Spinal cord (tissue), 10 donors: ENCODE data around the gene ANKRD53. TPM values are rescaled to one million over a fixed set of nuclear protein-coding genes. Genes with fewer than 3 reads are reported as not detected.

Source experiments
- DNase-seq, 6 donors: peaks; one replicate each; pipeline versions ENCODE4 v3.0.0 to v3.0.0-alpha.2; 2013 to 2015; ENCODE audit warnings: low spot score in 6 of 6, low read depth in 4 of 6
- H3K27ac ChIP-seq: one replicate; pipeline ENCODE4 v1.5.1; 2013; ENCODE audit warnings: low read depth, low read length, control low read depth
- H3K27me3 ChIP-seq: one replicate; pipeline ENCODE4 v1.6.1; 2013; ENCODE audit warnings: low read length; ENCODE audit not compliant: control insufficient read depth, insufficient read depth
- H3K36me3 ChIP-seq: one replicate; pipeline ENCODE4 v1.6.1; 2013; ENCODE audit warnings: low read length; ENCODE audit not compliant: control insufficient read depth, insufficient read depth
- H3K4me1 ChIP-seq: one replicate; pipeline ENCODE4 v1.6.1; 2013; ENCODE audit warnings: low read length; ENCODE audit not compliant: control insufficient read depth, insufficient read depth
- H3K4me3 ChIP-seq: one replicate; pipeline ENCODE4 v1.5.1; 2013; ENCODE audit warnings: low read depth, low read length, control low read depth
- H3K9me3 ChIP-seq: one replicate; pipeline ENCODE4 v1.6.1; 2013; ENCODE audit warnings: low read length; ENCODE audit not compliant: control insufficient read depth, insufficient read depth
- WGBS: methylation state at CpG from one replicate; pipeline ENCODE4 v1.1.5; 2013; ENCODE audit warnings: missing lambda C conversion rate; ENCODE audit not compliant: insufficient coverage; 5-methylcytosine and 5-hydroxymethylcytosine counted together
- polyA plus RNA-seq, 2 donors: library from polyadenylated mRNA; unstranded; fragments of 120-200 nt; gene quantifications; one replicate each; pipeline ENCODE4 v1.2.1, GENCODE V29; 2013; ENCODE audit not compliant: insufficient read length in 2 of 2
- total RNA-seq, 2 donors: library from RNA; depleted of rRNA in 1 of 2; stranded (reverse); fragments of 120-200 nt in 1 of 2; fragments of >200 nt in 1 of 2; gene quantifications; one replicate each; pipeline versions ENCODE4 v1.2.3 to v1.2.4, GENCODE V29; 2013 to 2014
- donor health status: healthy.

Gene ANKRD53
- total and polyA plus RNA-seq, 4 donors: 0.69 to 6.8 (median 3.7) TPM

DNA sequence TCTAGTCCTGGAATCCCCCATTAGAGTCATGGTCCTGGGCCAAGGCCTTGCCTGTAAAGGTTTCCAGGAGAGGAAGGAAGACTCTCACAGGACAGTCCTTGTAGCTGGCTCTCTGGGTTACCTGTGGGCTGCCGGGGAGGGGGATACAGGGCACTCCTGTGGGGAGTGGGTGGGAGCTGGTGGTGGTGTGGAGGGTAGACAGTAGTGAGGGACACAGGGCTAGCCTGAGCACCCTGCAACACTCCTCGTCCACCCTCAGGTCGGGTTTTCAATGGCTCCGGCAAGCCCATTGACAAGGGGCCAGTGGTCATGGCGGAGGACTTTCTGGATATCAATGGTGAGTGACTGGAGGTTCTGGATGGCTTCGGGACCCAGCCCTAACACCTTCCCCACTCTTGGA lies 19.7 kb upstream of the ANKRD53 start:
- DNase-seq: no peak
- no peaks in the 10 kb centered on the region for H3K9me3 ChIP-seq
- no peaks in the 10 kb centered on the region for H3K4me1 ChIP-seq
- H3K27me3 ChIP-seq: peaks cover 19% of the 10 kb centered on the region
- H3K36me3 ChIP-seq: no peaks in the 10 kb centered on the region
- H3K27ac ChIP-seq: no peak overlapping the region
- 94% methylated on average over 3 of the region's 6 CpGs for WGBS
- H3K4me3 ChIP-seq: no peak overlapping the region

DNA sequence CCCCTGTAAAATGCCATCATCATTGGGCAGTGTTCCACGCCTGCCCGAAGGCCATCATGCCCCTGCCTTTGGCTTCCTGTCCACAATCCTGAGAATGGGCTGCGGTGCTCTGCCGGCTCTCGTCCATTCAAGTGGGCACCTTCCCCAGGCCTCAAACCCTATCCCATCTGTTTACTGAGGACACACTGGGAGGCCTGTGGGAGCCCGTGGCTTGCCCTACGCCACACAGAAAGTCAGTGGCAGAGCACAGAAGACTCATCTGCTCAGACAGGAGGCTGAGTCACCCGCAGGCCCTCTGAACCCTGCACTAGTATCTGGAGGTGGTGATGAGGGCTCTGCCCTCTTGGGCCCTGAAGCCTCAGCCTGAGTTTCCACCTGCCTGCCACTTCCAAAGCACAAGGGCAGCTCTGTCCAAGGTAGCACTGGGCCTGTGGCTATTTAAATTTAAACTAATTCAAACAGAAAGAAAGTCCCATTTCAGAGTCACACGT lies 19.1 kb upstream of the ANKRD53 start:
- WGBS: 91% methylated on average over 9 of the region's 9 CpGs
- DNase-seq: no peak
- peaks cover 24% of the 10 kb centered on the region for H3K27me3 ChIP-seq

DNA sequence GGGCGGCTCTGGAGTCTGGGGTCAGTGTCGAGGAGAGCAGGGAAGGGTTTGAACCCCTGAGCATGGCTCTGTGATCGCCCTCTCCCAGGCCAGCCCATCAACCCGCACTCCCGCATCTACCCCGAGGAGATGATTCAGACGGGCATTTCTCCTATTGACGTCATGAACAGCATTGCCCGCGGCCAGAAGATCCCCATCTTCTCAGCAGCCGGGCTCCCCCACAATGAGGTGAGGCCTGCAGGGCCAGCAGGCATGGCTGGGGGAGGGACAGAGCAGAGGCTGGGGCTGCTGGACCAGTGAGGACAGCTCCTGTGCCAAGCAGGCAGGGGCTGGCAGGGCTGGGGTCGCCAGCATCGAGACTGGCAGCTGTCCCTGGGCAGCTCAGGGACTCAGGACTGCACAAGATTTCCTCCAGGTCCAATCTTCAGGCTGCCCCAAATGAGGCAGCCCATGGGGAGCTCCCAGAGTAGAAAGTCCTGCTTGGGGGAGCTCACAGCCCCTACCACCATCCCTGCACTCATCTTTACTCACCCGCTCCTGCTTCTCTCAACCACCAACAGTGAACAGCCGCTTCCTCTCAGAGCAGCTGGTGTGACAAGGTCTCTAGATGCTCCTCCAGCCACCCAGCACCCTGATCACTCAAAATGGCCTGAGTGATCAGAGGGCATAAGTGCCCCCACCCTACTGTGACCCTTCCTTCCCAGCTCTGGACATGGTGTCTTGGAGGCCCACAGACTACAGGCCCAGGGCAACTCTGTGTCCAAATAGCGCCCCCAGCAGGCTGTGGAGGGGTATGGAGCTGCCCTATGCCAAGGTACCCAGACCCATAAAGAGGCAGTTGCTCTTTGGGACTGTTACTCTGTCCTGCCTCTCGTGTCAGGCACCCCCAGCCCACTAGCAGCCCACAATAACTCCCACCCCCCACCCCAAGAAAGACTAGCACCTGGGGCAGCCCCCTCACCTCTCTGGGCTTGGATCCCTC lies 18.3 kb upstream of the ANKRD53 start:
- no peak for DNase-seq
- H3K27ac ChIP-seq: no peak overlapping the region
- H3K36me3 ChIP-seq: no peaks in the 10 kb centered on the region
- peaks cover 25% of the 10 kb centered on the region for H3K27me3 ChIP-seq
- WGBS: 84% methylated on average over 15 of the region's 17 CpGs
- H3K4me1 ChIP-seq: peaks cover 9% of the 10 kb centered on the region
- no peak overlapping the region for H3K4me3 ChIP-seq
- H3K9me3 ChIP-seq: no peaks in the 10 kb centered on the region

More for the DNA sequence above, 19.1 kb upstream of the ANKRD53 start:
- H3K27ac ChIP-seq: no peak overlapping the region
- H3K9me3 ChIP-seq: no peaks in the 10 kb centered on the region
- H3K4me3 ChIP-seq: no peak overlapping the region
- H3K4me1 ChIP-seq: peaks cover under 1% of the 10 kb centered on the region
- no peaks in the 10 kb centered on the region for H3K36me3 ChIP-seq

DNA sequence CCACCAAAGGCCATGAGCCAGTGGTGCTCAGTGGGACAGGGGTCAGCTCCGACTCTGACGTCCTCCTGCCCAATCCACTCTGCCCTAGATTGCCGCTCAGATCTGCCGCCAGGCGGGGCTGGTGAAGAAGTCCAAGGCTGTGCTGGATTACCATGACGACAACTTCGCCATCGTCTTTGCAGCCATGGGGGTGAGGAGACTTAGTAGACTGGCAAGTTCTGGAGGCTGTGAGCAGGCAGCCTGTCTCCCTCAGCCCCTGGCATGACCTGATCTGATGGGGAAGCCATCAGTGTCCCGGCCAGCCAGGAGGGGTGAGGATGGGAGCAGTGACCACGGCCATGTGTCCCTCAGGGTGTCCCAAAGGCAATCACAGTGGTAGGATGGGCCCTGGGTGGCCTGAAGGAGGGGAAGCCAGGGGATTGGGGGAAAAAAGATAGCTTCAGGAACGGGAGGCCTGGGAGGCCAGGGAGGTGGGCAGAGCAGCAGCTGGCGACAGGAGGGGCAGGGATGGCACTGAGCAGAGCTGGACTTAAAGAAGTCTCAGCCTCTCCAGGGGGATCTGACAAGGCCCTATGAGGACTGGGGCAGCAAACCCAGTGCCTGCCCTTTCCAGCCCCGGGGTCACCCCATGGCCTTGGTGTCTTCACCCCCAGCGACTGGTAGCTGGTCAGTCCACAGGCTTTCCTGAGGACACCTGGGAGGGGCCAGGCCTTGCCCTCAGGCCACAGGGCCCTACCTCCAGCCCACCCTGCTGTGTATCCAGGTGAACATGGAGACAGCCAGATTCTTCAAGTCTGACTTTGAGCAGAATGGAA lies 17.4 kb upstream of the ANKRD53 start:
- Histone ChIP-seq H3K27ac (no peak overlapping the region), H3K27me3 (peaks cover 31% of the 10 kb centered on the region), H3K36me3 (no peaks in the 10 kb centered on the region), H3K4me1 (peaks cover 10% of the 10 kb centered on the region), H3K4me3 (no peak overlapping the region), H3K9me3 (no peaks in the 10 kb centered on the region)
- DNase-seq: no peak
- 63% methylated on average over 14 of the region's 14 CpGs for WGBS

DNA sequence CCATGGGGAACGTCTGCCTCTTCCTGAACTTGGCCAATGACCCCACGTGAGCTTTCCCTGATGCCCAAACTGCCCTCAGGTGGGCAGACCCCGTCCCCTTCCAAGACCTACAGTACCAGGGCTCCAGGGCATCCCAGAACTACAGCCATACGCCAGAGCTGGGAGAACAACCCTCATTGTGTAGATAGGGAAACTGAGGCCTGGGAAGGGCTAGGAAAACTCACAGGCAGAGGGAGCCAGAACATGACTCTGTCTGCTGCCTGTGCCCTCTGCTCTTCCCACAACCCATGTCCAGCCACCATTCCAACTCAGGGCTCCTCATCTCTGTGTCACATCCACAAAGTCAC lies 16.8 kb upstream of the ANKRD53 start:
- no peak for DNase-seq
- peaks cover 31% of the 10 kb centered on the region for H3K27me3 ChIP-seq
- no peaks in the 10 kb centered on the region for H3K36me3 ChIP-seq
- WGBS: 90% methylated on average over 2 of the region's 4 CpGs
- H3K27ac ChIP-seq: no peak overlapping the region
- no peaks in the 10 kb centered on the region for H3K9me3 ChIP-seq
- H3K4me1 ChIP-seq: peaks cover 10% of the 10 kb centered on the region
- no peak overlapping the region for H3K4me3 ChIP-seq

DNA sequence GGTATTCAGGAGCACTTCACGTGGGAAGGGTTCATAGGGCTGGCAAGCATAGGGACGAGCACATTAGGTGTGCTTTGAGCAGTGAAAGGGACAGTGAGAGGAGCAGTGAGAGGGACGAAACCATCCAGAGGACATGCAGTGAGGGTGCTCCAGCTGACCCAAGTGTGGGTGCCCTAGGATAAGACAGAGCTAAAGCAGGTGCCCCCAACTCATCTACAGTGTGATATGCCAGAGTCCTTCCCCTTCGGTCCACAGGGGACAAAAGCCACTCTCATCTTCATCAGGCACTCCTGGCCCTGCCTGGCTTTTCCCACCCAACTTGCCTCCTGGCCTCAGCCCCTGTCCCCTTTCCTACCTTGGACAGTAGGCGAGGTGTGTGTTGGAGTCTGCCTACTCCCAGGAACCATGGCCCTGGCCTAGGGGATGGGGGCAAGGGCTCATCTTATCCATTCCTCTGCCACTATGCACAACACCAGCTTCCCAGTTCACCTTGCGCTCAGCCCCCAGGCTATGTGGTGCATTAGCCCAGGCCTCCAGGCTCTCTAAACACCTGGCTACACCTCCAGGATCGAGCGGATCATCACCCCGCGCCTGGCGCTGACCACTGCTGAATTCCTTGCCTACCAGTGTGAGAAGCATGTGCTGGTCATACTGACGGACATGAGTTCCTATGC lies 16.1 kb upstream of the ANKRD53 start:
- Histone ChIP-seq H3K27me3 (peaks cover 31% of the 10 kb centered on the region), H3K4me3 (no peak overlapping the region), H3K36me3 (no peaks in the 10 kb centered on the region), H3K4me1 (peaks cover 10% of the 10 kb centered on the region), H3K9me3 (no peaks in the 10 kb centered on the region), H3K27ac (no peak overlapping the region)
- 78% methylated on average over 9 of the region's 12 CpGs for WGBS
- no peak for DNase-seq

DNA sequence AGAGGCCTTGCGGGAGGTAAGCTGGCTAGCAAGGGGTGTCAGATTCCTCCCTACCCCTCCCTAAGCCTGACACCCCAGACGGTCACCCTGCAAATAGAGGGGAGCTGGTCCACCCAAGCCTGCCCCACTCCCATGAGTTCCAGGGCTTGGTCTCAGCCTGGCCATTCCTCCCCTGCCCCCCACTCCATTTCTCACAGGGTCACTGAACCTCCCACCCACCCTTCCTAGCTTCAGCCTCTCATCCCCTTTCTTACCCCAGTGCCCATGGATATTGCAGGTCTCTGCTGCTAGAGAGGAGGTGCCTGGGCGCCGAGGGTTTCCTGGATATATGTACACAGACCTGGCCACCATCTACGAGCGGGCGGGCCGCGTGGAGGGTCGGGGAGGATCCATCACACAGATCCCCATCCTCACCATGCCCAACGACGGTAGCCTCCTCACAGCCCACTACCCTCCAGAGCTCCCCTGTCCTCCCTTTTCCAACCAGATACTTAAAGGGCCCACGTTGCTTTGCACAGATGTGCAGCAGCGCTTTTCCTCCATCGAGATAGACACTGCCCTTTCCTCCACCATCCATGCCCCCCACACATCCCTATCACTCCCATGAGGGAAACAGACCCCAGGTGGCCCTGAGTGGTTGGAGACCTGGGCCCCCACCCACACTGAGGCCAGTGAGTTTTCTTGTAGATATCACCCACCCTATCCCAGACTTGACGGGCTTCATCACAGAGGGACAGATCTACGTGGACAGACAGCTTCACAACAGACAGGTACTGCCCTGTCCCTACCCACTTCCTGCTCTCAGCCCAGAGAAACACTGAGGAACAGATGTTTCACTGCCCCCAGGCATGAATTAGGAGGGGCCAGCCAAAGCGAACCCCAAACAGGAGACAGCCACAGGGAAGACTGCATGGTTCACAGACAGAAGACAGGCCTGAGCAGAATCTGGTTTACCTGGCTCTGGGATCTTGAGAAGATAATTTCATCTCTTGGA lies 15.2 kb upstream of the ANKRD53 start:
- no peaks in the 10 kb centered on the region for H3K9me3 ChIP-seq
- 75% methylated on average over 17 of the region's 18 CpGs for WGBS
- H3K36me3 ChIP-seq: no peaks in the 10 kb centered on the region
- H3K4me3 ChIP-seq: no peak overlapping the region
- peaks cover 27% of the 10 kb centered on the region for H3K27me3 ChIP-seq
- H3K4me1 ChIP-seq: peaks cover 10% of the 10 kb centered on the region
- DNase-seq: no peak
- no peak overlapping the region for H3K27ac ChIP-seq

DNA sequence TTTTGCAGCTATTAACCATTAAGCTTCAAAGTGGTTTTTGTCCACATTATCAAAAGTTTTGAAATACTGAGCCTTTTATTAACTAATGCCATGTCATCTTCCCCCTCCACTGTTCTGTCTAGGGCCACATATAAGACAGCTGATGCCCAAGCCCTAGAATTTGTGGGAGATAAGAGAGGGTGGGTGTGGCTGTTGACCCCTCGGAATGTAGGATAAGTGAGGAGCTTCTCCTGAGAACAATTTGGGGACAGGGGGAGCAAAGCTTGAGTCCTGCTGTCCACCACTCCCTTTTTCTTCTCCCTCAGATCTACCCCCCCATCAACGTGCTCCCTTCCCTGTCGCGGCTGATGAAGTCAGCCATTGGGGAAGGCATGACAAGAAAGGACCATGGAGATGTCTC lies 14.3 kb upstream of the ANKRD53 start:
- no peak for DNase-seq
- Histone ChIP-seq H3K27me3 (peaks cover 27% of the 10 kb centered on the region), H3K27ac (no peak overlapping the region), H3K4me1 (peaks cover 10% of the 10 kb centered on the region), H3K36me3 (no peaks in the 10 kb centered on the region), H3K9me3 (no peaks in the 10 kb centered on the region), H3K4me3 (no peak overlapping the region)
- WGBS: no CpG with 5 or more reads among the region's 4 CpGs
